SKM-1 (cell line): ENCODE data around the gene RUSF1.
"Not testable (repeated sequence)": the region's sequence is repeated elsewhere in the genome, so short reads cannot be mapped to it uniquely, and the experiment has no call there.

Experiments
- DNase-seq: peaks from one replicate; lab custom pipeline; 2025; ENCODE audit not compliant: unreplicated experiment; lab: John Stamatoyannopoulos, UW

RUSF1 gene

GRCh38 chr16:31453255-31454204 lies 54.7 kb downstream of the RUSF1 start:
- no peak for DNase-seq

- DNase-seq: no peak
These were observed 55.5 kb downstream of the RUSF1 start for GRCh38 chr16:31452631-31453106.

- peak; percentile 33 for DNase-seq
These were observed 56.4 kb downstream of the RUSF1 start for GRCh38 chr16:31451681-31452351.

DNA sequence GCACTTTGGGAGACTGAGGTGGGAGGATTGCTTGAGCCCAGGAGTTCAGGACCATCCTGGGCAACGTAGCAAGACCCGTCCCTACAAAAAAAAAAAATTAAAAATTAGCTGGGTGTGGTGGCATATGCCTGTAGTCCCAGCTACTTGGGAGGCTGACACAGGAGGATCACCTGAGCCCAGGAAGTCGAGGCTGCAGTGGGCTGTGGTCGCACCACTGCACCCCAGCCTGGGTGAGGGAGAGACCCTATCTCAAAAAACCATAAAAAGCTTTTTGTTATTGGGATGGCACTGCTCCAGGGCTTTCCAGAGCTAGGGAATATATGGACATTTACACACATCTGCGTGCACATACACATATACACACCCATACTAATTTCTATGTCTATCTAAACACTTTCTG lies 57.0 kb downstream of the RUSF1 start:
- DNase-seq: no peak

DNA sequence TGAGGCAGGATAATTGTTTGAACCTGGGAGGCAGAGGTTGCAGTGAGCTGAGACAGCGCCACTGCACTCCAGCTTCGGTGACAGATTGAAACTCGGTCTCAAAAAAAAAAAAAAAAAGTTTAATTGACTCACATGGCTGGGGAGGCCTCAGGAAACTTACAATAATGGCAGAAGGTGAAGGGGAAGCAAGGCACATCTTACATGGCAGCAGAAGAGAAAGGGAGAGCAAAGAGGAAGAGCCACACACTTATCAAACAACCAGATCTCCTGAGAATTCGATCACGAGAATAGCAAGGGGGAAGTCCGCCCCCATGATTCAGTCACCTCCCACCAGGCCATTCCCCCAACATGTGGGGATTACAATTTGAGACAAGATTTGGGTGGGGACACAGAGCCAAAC lies 62.3 kb downstream of the RUSF1 start:
- DNase-seq: not testable (repeated sequence)

- no peak for DNase-seq
These were observed 66.2 kb downstream of the RUSF1 start for GRCh38 chr16:31441956-31442355.

GRCh38 chr16:31440516-31441184 lies 67.5 kb downstream of the RUSF1 start:
- no peak for DNase-seq

GRCh38 chr16:31439519-31439918 lies 68.7 kb downstream of the RUSF1 start:
- no peak for DNase-seq
